GM21576 (cell line): Measurements from ENCODE around the gene LTK.
"Not testable (repeated sequence)": the region's sequence is repeated elsewhere in the genome, so short reads cannot be mapped to it uniquely, and the experiment has no call there.

Source experiments
- ATAC-seq: cut with Tn5 transposase; IDR thresholded peaks from one replicate; pipeline ENCODE4 v1.9.1; 2021; ENCODE audit warnings: mild to moderate bottlenecking, moderate library complexity; ENCODE audit not compliant: unreplicated experiment

LTK gene

GRCh38 chr15:41480396-41481140 is 33.1 kb downstream of the LTK start:
- ATAC-seq, result no peak

DNA sequence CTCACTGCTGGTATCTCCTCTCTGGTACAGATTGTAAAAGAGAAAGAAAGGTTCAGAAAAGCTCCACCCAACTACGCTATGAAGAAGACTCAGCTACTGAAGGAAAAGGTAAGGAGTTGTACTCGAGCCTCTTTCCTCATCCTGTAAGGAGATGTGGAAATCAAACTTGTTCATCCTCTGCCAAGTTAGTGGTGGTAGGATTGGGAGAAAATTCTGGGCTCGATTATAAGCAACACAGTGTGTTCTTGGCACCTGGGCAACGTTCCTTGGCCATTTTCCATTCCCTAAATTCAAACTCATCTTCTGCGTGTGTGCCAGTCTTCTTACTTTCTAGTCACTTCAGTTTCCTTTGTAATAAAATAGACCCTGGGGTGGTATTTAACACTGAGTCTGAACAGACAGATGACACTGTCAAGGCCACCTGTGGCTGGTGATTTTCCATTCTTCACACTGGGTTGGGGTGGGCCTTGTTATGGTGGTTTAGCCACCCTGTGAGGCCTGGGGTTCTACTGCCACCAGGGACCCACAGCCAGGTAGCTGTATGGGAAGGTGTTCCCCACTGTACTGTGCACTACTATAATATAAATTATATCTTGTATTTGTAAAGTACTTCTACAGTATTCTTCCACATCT is 37.1 kb downstream of the LTK start:
- no peak for ATAC-seq

DNA sequence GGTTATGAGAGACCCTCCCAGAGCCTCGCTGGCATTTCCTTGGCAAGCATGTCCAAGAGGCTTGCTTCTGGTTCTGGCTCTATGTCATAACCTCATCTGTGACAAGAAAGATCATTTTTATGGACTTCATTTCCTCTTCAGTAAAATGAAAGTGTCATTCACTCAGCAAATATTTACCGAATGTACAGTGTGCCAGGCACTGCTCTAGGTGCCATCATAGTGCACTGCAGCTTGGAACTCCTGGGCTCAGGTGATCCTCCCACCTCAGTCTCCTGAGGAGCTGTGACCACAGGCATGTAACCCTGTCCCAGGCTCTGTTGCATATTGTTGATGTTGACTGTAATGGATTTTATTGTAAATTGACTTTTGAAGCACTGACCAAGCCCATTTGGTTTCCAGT is 38.7 kb downstream of the LTK start:
- ATAC-seq, result no peak

GRCh38 chr15:41474436-41474835 is 39.2 kb downstream of the LTK start:
- ATAC-seq, result no peak

DNA sequence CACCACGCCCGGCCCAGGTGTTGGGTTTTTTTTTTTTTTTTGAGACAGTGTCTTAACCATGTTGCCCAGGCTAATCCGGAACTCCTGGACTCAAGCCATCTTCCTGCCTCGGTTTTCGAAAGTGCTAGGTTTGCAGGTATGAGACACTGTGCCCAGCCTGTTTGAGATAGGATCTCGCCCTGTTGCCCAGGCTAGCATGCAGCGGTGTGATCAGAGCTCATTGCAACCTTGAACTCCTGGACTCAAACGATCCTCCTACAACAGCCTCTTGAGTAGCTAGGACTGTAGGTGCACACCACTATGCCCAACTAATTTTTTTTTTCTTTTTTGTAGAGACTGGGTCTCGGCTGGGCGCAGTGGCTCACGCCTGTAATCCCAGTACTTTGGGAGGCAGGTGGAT is 40.2 kb downstream of the LTK start:
- ATAC-seq, result no peak

DNA sequence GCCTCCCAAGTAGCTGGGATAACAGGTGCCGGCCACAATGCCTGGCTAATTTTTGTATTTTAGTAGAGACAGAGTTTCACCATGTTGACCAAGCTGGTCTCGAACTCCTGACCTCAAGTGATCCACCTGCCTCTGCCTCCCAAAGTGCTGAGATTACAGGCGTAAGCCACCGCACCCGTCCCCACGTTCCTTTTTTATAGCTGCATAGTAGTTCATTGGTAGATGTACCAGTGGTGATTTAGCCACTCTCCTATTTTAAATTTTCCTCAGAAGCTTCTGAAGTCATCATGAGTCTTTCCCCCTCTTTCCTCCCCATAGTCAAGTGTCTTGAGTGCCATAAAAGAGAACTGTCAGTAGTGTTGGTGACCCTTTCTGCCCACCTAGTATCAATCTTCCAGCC is 44.0 kb downstream of the LTK start:
- ATAC-seq, result not testable (repeated sequence)

DNA sequence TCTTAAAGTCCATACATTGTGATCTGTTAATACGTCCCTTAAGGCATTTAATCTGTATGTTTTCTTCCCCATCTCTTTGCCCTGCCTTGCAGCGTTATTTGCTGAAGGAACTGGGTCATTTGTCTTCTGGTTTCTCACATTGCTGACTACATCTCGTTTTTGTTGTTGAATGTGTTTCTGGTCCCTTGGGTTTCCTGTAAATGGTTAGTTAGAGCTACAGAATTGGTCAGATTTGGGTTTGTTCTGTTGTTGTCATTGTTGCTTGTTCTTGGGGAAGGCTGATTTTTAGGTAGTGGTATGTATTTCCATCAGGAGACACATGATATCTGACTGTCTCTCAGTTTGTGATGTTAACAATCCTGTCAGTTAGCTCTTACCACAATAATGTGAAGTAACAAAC is 46.9 kb downstream of the LTK start:
- no peak for ATAC-seq

DNA sequence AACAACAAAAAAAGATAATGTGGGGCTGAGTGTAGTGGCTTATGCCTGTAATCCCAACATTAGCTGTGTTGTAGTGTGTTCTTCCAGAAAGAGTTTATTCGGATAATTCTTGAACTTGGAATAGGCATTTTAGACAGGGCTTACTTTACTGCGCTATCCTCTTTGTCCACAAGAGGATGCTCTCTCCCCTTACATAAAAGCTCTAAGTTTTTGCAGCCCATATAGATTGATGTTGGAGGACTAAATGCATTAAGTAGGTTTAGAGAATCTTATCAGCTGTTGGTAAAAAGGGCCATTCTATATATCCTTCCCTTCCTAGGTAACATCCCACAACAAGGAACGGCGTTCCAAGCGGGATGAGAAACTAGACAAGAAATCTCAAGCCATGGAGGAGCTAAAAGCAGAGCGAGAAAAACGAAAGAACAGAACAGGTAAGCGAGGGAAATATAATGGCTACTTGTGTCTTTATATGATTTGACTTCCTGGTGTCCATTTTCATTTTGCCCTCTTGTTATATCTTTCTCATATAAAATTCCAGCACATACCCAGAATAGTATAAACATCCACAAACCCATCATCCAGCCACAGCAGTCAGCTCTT is 47.7 kb downstream of the LTK start:
- no peak for ATAC-seq

DNA sequence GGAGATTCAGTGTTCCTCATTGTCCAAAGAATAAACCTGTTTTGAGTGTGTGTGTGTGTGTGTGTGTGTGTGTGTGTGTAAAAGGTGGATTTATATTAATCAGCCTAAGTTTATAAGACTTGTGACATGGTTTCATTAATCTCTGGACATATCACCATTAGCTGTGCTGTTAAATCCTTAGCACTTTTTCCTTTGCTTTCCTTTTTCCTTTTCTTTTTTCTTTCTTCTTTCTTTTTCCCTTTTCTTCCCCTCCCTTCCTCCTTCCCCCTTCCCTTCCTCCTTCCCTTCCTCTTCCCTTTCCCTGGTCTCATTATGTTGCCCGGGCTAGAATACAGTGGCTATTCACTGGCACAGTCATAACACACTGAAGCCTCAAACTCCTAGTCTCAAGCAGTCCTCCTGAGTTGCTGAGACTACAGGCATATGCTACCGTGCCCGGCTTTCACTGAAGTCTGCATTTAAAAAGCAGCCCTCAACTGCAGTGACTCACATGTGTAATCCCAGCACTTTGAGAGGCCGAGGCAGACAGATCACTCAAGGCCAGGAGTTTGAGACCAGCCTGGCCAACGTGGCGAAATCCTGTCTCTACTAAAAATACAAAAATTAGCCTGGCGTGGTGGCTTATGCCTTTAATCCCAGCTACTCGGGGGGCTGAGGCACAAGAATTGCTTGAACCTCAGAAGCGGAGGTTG is 48.6 kb downstream of the LTK start:
- no peak for ATAC-seq

- ATAC-seq, result no peak
Observed at GRCh38 chr15:41462084-41462795, 51.4 kb downstream of the LTK start.
